HG02885 (cell line): Measurements from ENCODE around the gene SMIM24.
"Not testable (repeated sequence)": the region's sequence is repeated elsewhere in the genome, so short reads cannot be mapped to it uniquely, and the experiment has no call there.

Experiments used
- ATAC-seq: cut with Tn5 transposase; IDR thresholded peaks from one replicate; pipeline ENCODE4 v1.9.1; 2021; ENCODE audit warnings: mild to moderate bottlenecking; ENCODE audit not compliant: unreplicated experiment, poor library complexity

Gene SMIM24

DNA sequence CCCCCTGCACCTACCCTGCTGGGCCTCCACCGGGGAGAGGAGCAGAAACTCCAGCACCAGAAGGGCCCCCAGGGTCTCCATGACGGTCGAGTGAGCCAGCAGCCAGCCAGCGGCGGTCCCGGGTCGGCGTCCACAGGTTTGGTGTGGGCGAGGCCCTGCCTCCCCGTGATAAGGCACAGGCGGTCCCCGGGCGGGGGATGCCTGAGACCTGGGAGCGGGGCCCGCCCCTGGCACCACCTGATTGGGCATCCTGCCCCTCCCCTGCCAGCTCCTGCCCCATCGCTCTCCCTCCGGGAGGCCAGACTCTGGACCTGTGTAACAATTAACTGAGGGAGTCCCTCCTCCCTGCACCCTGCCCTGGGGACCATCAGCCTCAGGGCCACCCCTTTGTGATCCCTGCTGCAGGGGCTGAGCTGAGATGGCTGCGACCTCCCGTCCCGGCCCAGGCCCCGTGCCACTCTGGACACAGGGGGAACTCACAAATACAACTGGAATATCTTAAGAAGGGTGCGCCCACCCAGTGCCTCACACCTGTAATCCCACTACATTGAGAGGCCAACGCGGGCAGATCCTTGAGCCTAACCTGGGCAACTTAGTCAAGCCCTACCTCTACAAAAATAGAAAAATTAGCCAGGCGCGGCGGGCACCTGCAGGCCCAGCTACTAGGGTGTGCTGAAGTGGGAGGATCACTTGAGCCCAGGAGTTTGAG, at the start of gene SMIM24:
Gene SMIM24, minus strand, starts transcription at position 143 of the 709 bp plus-strand sequence. Its CDS starts 62 bp downstream, at position 81.
- no peak for ATAC-seq

DNA sequence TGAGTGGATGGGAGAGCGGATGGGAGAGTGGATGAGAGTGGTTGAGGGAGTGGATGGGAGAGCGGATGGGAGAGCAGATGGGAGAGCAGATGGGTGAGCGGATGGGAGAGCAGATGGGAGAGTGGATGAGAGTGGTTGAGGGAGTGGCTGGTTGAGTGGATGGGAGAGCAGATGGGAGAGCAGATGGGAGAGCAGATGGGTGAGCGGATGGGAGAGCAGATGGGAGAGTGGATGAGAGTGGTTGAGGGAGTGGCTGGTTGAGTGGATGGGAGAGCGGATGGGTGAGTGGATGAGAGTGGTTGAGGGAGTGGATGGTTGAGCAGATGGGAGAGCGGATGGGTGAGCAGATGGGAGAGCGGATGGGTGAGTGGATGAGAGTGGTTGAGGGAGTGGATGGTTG, 49.0 kb upstream of the SMIM24 start:
- ATAC-seq = not testable (repeated sequence)

DNA sequence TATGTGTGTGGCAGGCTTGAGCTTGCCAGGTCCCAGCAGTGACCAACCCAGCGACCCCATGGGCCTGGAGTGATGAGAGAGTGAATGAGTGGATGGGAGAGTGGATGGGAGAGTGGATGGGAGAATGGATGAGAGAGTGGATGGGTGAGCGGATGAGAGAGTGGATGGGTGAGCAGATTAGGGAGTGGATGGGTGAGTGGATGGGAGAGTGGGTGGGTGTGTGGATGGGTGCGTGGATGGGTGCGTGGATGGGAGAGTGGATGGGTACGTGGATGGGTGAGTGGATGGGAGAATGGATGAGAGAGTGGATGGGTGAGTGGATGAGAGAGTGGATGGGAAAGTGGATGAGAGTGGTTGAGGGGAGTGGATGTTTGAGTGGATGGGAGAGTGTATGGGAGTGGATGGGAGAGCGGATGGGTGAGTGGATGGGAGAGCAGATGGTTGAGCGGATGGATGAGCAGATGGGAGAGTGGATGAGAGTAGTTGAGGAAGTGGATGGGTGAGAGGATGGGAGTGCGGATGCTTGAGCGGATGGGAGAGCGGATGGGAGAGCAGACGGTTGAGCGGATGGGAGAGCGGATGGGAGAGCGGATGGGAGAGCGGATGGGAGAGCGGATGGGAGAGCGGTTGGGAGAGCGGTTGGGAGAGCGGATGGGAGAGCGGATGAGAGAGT, 48.4 kb upstream of the SMIM24 start:
- ATAC-seq = no peak

DNA sequence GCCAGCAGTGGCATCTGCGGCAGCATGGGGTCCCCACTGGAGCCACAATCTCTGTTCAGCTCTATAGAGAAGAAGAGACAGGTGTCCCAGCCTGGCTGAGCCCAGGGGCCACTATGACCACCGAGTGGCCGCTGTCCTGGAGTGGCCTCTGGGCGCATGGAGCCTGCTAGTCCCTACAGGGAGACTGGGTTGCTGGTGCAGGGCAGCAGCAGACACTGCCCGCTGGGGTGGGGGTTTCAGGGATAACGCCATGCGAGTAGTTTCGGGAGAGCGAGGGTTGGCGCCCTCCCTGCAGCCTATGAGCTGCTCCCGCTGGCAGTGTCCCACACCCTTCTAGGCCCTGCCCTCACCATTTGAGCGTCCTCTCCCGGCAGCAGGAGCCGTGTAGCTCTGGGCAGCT, 47.8 kb upstream of the SMIM24 start:
- ATAC-seq = no peak

DNA sequence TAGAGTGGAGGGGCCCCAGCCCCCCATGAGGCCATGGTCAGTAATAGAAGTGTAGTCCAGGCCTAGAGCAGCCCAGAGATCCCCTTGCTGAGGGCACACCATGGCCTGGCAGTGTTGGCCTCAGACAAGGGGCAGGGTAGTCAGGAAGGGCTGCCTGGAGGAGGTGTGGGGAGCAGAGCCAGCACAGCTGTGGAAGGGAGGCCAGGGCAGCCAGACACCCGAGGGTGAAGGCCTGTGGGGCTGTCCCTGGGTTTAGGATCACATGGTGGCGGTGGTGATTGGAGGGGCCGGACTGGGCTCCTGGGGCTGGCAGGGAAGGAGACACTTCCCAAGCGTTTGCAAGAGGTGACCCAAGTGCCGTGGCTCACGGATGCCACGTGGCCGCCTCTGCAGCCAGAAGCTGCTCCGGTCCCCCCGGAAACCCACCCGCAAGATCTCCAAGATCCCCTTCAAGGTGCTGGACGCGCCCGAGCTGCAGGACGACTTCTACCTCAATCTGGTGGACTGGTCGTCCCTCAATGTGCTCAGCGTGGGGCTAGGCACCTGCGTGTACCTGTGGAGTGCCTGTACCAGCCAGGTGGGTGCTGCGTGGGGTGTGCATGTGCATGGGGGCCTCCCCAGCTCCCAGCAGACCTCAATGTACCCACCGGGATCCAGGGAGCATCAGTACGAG, 47.0 kb upstream of the SMIM24 start:
- ATAC-seq = no peak

- no peak for ATAC-seq
Measured at GRCh38 chr19:3526507-3527237, 46.3 kb upstream of the SMIM24 start.

GRCh38 chr19:3524904-3525451, 44.7 kb upstream of the SMIM24 start:
- ATAC-seq = no peak

- no peak for ATAC-seq
Measured at GRCh38 chr19:3524078-3524842, 43.9 kb upstream of the SMIM24 start.

DNA sequence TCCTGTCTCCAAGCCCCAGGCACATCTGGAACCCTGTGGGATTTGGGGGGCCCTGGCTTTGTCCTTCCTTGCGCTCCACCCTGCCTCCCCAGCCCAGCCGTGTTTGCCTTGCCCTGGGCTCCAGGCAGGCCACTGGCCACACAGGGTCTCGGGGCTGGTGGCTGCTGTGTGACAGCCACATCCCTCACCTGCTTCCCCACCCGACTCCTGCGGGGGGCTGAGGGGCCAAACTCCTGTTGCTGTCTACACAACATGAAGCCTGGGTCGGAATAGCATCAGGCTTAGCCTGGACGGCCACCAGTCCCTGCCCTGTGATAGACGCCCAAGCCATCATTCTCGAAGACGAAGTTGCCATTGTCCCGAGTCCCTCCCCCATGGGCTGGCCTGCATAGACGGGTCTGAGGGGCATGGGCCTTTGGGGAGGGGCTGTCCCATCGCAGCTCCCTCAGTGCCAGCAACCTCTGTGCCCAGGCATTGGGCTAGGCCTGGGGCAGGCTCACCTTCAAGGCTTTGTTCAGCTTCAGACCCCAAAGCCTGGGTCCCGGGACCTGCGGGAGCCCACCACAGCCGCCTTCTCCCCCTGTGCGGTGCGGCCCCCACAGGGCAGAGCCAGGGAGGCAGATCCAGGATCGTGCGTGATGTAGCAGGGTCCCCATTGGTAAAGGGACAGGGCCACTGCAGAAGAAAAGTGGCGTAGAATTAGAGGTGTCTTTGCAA, 43.2 kb upstream of the SMIM24 start:
- ATAC-seq = no peak

GRCh38 chr19:3522421-3523360, 42.4 kb upstream of the SMIM24 start:
- ATAC-seq = no peak

DNA sequence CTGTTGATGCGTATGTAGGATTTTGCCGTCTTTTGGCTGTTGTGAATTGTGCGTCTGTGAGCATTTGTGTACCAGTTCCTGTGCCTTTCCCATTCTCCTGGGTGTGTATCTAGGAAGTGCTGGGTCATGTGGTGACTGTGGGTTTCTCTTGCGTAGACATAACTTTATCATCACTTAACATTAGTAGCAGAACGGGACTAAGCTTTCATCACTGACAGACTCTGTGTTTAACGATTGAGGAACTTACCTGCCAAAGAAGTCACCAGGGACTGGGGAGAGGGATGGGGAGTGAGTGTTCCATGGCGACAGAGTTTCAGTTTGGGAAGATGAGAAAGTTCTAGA, 40.8 kb upstream of the SMIM24 start:
- ATAC-seq = no peak

- no peak for ATAC-seq
Measured at GRCh38 chr19:3520166-3521103, 40.1 kb upstream of the SMIM24 start.

DNA sequence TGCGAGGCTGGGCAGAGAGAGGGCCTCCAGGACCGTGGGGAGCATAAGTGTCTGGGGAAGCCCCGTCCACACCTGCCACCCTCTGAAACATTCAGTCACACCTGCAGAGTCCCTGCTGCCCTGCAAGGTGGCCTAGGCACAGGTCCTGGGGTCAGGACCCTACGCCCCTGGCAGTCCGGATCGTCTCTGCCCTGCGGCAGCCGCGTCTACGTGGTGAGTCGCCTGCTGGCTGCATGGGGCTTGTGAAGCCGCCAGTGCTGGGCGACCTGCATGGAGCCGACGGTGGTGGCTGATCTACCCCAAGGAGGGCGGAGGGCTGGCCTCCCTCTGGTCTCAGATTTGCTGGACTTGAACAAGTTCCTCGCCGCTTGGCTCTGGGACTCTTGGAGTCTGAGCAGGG, 38.8 kb upstream of the SMIM24 start:
- ATAC-seq = no peak

GRCh38 chr19:3518659-3519058, 38.3 kb upstream of the SMIM24 start:
- ATAC-seq = no peak

DNA sequence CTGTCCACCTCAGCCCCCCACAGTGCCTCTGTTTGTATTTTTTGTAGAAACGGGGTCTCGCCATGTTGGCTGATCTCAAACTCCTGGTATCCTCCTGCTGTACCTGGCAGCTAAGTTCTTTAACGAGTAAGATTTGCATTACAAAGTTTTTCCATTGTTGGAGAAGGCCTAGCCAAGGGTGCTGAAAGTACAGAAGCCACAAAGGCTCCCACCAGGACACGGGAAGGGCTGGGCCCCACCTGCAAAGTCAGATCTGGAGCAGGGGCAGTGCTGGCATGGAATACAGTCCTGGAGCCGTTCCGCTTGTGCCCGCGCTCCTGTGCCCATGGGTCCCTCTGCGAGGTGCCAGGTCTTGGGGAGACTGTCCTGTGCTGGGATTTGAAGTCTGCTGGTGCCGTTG, 37.9 kb upstream of the SMIM24 start:
- ATAC-seq = no peak

DNA sequence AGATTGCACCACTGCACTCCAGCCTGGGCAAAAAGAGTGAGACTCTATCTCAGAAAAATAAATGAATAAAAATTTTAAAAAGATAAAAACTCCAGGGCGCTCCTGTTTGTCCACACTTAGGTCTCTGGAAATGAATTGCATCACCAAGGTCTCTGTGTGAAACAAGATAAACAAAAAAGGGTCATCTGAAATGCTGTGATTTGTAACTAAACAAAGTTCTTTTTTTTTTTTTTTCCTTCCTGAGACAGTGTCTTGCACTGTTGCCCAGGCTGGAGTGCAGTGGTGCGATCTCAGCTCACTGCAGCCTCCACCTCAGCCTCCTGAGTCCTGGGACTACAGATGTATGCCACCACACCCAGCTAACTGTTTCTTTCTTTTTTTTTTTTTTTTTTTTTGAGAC, 37.3 kb upstream of the SMIM24 start:
- ATAC-seq = no peak

GRCh38 chr19:3516675-3517207, 36.4 kb upstream of the SMIM24 start:
- ATAC-seq = no peak
